ENCODE data around the gene UNC119B. TPM values are rescaled to one million over a fixed set of nuclear protein-coding genes. Genes with fewer than 3 reads are reported as not detected.

UNC119B gene
- total RNA-seq, 1 donor from 2014 or later = 12.9 TPM

DNA sequence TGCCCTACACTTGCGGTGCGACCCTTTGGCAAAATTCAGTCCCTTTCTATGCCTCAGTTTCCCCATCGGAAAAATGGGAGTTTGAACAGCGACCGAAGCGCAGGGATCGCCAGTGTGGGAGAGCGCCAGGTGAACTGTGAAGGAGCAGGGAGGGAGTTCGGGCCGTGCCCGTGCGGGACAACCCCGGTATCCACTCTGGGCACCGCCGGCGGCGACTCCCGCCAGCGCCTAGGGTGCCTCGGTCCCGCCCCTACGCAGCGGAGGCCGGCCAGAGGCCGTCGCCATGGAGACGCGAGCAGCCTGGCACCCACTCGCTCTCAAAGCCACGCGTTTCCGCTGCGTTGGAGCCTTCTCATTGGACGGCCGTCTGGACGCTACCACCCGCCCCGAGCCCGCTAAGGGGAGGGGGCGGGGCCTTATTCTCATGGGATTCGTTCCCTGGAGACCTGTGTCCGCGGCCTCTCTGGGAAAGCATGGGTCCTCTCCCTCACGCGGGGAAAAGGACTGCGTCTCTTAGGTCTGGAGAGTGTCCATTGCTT lies 24.0 kb upstream of the UNC119B start:
- no peak for FAIRE-seq
- DNase-seq (ENCODE audit: low read depth) = peak; percentile 90
- H3K4me3 ChIP-seq (ENCODE audit: low read depth, low read length) = peak overlapping the region; percentile 75
- no peaks in the 10 kb centered on the region for H3K27me3 ChIP-seq (ENCODE audit: control insufficient read depth, insufficient read depth, low read length)
- TF ChIP-seq, protein P1, sequence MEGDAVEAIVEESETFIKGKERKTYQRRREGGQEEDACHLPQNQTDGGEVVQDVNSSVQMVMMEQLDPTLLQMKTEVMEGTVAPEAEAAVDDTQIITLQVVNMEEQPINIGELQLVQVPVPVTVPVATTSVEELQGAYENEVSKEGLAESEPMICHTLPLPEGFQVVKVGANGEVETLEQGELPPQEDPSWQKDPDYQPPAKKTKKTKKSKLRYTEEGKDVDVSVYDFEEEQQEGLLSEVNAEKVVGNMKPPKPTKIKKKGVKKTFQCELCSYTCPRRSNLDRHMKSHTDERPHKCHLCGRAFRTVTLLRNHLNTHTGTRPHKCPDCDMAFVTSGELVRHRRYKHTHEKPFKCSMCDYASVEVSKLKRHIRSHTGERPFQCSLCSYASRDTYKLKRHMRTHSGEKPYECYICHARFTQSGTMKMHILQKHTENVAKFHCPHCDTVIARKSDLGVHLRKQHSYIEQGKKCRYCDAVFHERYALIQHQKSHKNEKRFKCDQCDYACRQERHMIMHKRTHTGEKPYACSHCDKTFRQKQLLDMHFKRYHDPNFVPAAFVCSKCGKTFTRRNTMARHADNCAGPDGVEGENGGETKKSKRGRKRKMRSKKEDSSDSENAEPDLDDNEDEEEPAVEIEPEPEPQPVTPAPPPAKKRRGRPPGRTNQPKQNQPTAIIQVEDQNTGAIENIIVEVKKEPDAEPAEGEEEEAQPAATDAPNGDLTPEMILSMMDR (IDR thresholded peaks at IDR 0.05; ENCODE audit: insufficient read depth, low read length, severe bottlenecking) = no peak
- no peaks in the 10 kb centered on the region for H3K36me3 ChIP-seq (ENCODE audit: control insufficient read depth, insufficient read depth, low read length)

DNA sequence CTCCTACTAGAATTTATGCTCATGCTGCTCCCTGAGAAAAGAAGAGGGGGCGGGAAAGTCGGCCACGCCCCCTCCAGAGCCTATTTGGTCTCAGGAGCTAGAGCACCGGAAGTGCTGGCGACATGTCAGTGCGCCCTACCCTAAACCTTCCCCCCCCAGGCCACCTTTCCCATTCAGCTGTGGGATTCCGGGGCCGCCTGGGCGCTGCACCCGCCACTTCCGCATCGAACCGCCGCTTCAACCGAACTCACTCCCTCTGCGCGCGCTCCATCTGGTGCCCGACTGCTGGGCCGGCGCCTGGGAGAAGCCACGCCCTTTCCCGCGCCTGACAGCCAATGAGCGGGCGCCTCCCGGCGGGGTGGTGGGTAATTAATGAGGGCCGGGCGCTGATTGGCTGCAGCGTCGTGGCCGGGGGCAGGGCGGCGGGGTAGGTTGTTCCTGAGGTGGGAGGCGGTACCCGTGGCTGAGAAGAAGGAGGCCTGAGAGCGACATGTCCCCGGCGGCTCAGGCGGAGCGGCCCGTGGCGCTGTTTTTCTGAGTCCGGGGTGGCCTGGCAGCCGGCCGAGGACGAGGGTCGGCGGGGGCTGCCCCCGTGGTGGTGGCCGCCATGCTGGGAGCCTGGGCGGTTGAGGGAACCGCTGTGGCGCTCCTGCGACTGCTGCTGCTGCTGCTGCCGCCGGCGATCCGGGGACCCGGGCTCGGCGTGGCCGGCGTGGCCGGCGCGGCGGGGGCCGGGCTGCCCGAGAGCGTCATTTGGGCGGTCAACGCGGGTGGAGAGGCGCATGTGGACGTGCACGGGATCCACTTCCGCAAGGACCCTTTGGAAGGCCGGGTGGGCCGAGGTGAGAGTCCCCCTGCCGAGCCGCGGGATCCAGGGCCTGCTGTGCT lies 23.3 kb upstream of the UNC119B start, which contains the start of gene MLEC:
Gene MLEC (plus strand): TSS at position 460 of the 888 bp plus-strand sequence. CDS start 148 bp downstream, at position 608.
- peak; percentile 82 for DNase-seq (ENCODE audit: low read depth)
- FAIRE-seq = no peak
- TF ChIP-seq, protein P1 (IDR thresholded peaks at IDR 0.05; ENCODE audit: insufficient read depth, low read length, severe bottlenecking) = peak; percentile 13
- H3K36me3 ChIP-seq (ENCODE audit: control insufficient read depth, insufficient read depth, low read length) = no peaks in the 10 kb centered on the region
- peak within 1 kb of the TSS; percentile 75 for H3K4me3 ChIP-seq (ENCODE audit: low read depth, low read length)
- H3K27me3 ChIP-seq (ENCODE audit: control insufficient read depth, insufficient read depth, low read length) = no peaks in the 10 kb centered on the region

DNA sequence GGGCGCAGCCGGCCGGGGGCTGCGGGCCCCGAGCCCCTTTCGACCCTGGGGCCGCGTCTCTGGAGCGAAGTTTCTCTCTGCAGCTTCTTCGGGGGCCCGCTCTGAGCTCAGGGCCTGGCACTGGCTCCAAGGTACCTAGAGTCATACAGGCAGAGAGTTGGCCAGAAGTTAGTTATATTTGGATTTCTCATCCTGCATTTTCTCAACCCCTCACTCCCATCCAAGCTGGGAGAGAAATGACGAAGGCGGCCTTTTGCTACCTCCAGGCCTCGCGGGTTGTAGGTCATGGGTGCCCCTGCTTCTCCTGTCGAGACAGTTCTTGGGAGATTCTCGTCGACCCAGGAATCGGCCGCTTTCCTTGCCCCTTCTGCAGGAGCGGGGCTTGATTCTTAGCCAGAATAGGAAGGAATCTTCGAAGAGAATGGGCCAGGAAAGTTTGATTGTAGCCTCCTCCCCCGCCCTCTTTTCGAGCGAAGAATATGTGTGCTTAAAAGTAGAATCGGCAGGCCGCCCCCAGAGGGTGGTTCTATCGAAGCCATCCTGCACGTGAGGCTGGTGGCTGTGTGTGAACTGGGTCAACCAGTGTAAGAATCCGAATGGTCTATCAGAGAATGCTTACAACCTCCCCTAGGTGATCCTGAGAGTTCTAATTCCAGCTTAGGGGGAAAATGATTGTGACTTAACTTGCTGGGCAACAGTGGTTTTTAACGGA lies 22.5 kb upstream of the UNC119B start:
- no peak for DNase-seq (ENCODE audit: low read depth)
- TF ChIP-seq, protein P1 (IDR thresholded peaks at IDR 0.05; ENCODE audit: insufficient read depth, low read length, severe bottlenecking) = no peak
- Histone ChIP-seq H3K36me3 (ENCODE audit: control insufficient read depth, insufficient read depth, low read length) (no peaks in the 10 kb centered on the region), H3K4me3 (ENCODE audit: low read depth, low read length) (peak overlapping the region; percentile 75), H3K27me3 (ENCODE audit: control insufficient read depth, insufficient read depth, low read length) (no peaks in the 10 kb centered on the region)
- FAIRE-seq = no peak

DNA sequence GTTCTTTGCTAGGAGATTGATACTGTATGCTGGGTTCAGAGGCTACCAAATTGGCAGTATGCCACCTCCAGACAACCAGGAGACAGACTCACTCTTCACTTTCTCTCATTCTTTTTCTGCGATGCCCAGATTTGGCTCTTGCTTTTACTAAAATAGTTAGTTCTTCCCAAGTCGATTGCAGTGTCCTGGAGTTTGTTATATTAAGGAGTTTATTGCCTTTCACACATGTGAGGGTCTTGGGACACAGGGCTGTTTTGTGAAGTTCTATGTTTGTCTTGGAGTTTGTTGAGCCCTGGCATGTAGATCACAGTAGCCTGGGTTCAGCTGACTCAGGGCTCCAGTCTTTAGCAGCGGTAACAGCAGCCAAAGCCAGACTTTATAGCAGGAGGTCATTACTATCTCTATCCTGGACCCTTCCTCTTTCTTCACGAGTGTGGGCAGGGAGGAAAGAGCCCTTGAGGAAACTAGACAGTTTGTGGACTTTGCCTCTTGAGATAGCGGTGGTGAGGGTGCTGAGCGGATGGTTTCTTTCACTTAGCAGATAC lies 21.7 kb upstream of the UNC119B start:
- FAIRE-seq = no peak
- peak; percentile 38 for DNase-seq (ENCODE audit: low read depth)
- H3K27me3 ChIP-seq (ENCODE audit: control insufficient read depth, insufficient read depth, low read length) = no peaks in the 10 kb centered on the region
- peaks cover 1% of the 10 kb centered on the region for H3K36me3 ChIP-seq (ENCODE audit: control insufficient read depth, insufficient read depth, low read length)
- TF ChIP-seq, protein P1 (IDR thresholded peaks at IDR 0.05; ENCODE audit: insufficient read depth, low read length, severe bottlenecking) = no peak
- peak overlapping the region; percentile 75 for H3K4me3 ChIP-seq (ENCODE audit: low read depth, low read length)

DNA sequence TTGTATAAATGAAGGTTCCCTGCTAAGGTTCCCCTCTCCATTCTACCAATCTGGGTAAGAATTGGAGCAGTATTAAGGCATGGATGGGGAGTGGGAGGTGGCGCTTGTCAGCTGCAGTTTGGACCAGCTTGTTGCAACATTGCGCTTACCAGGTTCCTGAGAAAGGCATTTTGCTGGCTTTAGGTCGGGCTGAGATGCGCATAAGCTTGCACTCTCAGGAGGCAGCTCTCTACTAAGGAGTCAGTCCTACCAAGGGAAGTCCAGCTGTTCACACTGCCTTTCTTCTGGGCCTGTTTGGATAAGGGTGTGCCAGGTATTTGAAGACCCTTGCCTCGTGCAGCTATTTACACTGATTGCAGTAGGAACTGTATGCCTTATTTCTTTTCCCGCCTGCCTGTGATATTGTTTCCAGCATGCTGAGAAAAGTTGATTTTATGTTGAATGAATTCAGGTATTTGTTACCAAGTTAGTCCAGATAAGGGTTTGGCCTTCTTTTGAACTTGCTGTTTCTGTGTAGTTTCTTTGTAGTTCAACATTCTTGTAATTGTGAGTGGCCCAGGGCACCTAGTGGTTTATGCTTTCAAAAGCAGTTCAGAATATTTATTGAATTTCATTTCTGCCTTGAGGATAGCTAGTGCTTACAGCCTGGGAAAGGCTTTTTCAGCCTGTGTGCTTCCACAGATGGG lies 20.7 kb upstream of the UNC119B start:
- no peak for FAIRE-seq
- TF ChIP-seq, protein P1 (IDR thresholded peaks at IDR 0.05; ENCODE audit: insufficient read depth, low read length, severe bottlenecking) = no peak

More for the DNA sequence above, 20.7 kb upstream of the UNC119B start:
- Histone ChIP-seq H3K4me3 (ENCODE audit: low read depth, low read length) (no peak overlapping the region), H3K27me3 (ENCODE audit: control insufficient read depth, insufficient read depth, low read length) (no peaks in the 10 kb centered on the region), H3K36me3 (ENCODE audit: control insufficient read depth, insufficient read depth, low read length) (peaks cover 6% of the 10 kb centered on the region)
- DNase-seq (ENCODE audit: low read depth) = no peak

Measured in bronchial epithelial cell (primary cell).